Measurements from ENCODE around the gene RTCA.

- TF ChIP-seq EP300 (IDR thresholded peaks at IDR 0.05; ENCODE audit: low read depth) (no peak), POLR2A (IDR thresholded peaks at IDR 0.05) (no peak)
These were observed 69.4 kb downstream of the RTCA start for GRCh38 chr1:100335436-100335835.
